Stimulated activated CD8-positive, alpha-beta memory T cell treated with anti-CD3 and anti-CD28 coated beads, Interleukin-2, amount 100 ng/mL, for 48 hours (primary cell): ENCODE measurements around the gene TAGAP.

Experiments
- DNase-seq, 2 donors: peaks; one replicate each; pipeline ENCODE4 v3.0.0-alpha.2; 2020; ENCODE audit warnings: low read depth in 2 of 2

TAGAP gene

DNA sequence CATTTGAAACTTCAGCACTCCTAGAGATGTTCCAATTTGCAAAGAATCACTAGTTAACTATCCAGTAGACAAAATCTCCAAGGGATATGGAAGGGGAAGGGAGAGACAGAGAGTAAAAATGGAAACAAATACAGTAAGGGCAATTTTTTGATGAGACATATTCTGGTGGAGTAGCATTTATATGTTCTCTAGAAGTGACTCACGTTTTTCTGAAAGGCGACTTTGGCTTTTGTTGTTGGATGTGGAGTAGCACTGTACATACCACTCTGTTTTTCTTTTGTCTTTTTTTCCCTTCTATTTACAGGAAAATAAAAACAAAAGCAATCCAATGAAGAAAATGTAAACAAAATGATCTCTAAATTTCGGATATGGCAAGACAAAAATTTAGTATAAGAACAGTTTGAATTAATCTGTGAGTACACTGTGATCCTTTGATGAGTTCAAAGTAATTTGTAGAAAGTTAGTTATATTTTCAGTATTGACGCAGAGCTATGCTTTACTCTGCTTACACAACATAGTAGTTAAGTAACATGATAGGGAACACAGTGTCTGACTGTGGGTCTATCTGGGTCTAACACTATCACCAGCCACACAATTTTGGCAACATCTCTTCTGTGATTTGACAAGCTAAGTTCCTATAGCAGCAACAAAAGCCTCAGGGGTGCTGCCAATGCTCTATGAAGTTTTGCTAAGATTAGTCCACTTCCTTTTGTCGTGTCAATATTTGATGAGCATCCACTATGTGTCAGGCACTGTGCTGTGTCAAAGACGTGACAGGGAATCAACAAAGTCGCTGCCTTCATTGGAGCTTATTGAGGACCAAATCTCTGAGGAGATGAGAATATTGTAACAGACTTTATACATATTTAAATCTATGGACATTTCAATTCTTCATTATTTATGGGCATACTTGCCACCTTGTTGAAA, 27.3 kb upstream of the TAGAP start:
- DNase-seq: no peak

DNA sequence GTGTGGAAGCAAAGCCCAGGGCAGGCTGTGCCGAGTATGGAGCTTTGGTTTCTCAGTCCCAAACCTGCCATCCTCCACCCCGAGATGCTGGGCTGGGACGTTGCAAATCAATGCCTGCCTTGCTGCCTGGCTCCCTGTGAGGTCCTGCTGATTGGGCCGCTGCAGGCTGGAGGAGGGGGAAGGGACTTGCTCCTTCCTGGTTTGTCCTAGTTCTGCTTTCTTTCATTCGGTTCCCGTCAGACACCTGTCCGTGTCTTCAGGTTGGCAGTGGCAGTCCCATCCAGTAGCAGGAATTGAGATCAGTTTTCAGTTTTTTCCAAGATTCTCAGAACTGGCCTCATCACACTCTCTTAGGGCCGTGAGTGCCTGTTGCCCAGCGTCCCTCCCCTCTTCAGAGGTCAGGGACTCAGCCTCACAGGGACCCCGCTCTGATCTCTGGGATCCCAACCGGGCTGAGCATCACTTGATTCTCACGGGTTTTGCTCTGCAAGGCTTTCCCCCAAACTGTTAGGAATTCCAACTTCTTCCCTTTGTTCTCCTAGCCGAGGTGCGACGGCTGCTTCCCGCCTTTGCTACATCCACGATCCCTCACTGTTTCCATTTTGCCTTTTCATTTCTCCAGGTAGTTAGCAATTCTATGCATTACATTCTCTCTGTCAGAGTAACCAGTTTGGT, 24.2 kb upstream of the TAGAP start:
- DNase-seq: no peak

DNA sequence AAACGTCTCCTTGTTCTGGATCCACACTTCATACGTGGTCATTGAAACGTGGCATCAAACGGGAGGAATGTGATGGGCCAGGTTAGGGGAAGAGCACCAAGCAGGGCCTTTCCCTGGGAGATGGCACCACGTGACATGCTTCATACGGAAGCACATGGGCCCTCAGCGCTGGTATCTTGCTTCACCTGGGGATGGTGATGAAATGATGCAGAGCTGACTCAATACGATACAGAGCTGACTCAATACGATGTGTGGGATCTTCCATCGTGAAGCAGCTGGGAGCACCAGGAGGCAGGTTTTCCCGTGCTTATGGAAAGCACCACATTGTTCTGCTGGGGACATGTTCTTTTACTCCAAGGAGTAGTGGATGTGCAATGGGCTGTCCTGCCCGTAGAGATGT, 22.5 kb upstream of the TAGAP start:
- no peak for DNase-seq

DNA sequence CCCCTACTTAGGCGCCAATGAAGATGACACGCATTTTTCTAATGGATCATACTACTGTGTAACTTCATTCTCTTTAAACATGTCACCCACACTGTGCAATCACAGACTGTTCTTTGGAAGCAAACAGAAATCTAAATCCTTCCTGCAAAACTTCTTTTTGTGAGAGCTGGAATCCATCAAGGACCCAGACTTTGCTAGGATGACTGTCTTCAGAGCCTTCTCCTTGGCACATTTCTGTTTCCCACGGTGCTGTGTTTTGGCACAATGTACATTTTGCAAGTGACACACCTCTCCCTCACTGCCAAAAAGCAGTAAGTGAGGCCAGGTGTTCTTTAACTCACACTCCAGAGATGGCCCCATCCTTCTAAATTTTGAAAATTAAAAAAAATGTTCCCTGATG, 21.7 kb upstream of the TAGAP start:
- no peak for DNase-seq

DNA sequence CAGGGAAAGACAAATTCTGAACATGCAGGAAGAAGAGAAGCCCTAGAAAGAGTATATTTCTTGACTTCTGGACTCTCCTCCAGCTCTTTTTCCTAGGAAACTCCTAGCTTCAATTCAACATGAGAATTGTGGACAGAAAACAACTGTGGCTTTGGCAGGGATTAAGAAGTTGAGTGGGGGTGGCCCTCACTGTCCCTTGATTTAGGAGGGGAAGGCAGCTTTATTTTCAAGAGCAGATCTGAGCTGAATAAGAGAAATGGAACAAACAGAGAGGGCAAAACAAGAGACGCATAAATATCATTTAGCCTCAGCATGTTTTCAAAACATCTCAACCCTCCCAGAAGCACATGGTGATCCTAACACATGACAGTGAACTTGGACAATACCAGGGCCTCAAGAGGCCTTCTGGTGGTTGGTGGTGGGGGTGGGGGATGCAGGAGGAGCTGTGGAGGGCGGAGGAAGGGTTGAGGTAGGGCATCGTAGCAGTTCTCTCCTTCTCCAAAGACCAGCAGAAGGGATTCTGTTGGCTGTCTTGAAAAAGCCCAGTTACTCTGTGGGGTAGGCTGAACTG, 21.1 kb upstream of the TAGAP start:
- no peak for DNase-seq

DNA sequence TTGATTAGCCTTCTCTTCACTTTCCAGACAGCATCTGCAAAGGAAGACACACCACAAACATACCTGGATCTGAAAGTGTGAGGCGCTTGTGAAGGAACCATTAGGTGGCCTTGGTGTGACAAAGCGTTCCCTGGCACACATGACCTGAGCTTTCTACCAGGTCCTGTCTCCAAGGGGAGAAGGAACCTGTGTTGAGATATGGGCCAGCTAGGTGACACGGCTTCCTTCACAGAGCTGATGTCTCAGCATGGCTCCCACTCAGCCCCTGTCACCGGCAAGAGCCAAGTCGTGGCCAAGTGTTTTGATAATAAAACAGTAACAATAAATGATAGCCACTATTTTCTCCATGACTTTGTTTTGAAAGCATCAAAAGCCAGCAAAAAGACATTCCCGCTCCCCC, 20.3 kb upstream of the TAGAP start:
- no peak for DNase-seq

DNA sequence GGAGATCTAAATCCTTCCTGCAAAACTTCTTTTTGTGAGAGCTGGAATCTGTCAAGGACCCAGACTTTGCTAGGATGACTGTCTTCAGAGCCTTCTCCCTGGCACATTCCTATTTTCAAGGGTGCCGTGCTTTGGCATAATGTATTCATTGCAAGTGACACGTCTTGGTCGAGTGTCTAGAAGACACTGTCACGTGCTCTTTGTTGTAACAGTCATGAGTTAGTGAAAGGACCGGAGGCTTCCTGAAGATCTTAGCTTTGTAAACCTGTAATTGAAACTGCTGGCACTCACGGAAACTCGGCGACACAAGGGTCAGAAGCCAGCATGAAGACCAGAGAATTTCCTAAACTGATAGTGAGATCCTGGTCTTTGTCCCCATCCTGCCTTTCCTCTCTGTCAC, 19.7 kb upstream of the TAGAP start:
- no peak for DNase-seq

DNA sequence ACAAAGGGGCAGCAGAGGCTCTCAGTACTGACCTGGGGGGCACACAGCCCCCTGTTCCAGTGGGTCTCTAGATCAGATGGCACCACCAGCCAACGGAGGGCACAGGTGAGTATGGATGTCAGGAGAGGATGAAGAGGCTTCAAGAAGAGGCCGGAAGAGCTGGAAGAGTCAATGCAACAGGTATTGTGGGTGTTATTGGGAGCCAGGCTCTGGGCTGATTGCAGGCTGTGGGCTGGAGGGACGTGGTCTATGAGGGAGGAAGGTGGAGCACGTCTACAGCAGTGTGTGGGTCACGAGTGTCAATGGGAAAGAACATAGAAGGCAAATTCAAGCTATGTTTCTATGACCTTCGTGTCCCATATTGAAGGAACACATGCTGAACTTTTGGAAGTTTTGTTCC, 18.8 kb upstream of the TAGAP start:
- no peak for DNase-seq

DNA sequence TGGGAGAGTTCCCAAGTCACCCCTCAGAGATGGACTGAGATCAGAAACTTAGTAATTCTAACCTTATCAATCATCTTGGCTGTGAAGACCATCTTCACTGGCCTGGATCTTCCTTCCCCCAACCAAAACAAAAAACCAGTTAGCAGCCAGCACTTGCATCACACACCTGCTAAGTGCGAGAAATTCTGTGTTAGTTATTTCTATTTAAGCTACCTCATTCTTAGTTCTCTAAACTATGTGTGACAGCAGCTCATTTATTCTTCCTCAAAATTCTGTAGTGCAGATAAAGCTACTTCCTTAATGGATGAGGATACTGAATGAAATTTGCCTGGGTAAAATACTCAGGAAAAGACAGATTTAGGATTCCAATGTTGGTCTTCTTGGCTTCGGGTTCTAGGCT, 18.2 kb upstream of the TAGAP start:
- DNase-seq: no peak

DNA sequence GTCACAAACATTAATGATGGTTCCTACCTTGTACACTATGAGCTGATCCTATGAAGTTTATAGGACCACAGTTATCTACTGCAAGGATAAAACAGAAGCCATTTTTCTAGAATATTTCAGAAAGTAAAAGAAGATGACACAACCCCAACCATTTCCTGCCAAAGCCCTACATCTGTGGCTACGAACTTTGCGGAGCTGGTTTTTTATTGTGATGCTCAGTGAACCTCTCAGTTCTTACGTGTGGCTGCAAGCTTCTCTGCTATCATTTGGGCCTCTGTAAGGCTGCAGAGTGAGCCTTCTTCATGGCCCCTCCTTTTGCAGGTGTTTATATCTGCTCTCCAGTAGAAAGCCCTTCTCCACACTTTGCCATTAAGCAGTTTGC, 17.8 kb upstream of the TAGAP start:
- DNase-seq: no peak

DNA sequence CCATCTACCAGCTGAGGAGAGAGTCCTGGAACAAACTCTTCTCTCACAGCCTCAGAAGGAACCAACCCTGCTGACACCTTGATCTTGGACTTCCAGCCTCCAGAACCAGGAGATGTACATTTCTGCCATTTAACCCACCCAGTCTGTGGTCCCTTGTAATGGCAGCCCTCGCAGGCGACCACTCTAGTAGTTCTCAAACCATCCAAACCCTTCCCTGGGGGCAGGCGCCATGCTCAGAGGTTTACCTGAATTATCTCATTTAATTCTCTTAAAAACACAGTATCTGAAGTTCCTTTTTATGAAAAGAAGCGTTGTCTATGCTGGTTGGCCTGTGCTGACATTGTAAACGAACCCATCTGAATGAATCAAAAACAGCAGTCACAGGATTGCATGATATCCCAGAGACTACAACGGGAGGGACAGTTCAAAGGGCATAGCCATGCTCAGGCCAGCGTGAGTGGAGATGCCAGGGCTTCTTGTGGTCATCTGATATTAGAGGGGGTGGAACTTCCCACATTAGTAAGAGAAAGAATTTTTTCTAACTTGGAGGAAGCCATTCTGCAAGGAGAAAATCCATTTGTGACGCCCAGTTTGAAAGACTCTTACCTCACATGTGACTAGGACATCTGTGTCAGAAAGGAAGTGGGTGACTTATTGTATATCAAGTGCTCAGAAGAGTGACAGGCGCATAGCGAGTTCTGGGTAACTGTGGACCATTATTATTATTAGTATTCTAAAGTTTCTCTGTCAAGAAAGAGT, 17.2 kb upstream of the TAGAP start:
- DNase-seq: no peak

DNA sequence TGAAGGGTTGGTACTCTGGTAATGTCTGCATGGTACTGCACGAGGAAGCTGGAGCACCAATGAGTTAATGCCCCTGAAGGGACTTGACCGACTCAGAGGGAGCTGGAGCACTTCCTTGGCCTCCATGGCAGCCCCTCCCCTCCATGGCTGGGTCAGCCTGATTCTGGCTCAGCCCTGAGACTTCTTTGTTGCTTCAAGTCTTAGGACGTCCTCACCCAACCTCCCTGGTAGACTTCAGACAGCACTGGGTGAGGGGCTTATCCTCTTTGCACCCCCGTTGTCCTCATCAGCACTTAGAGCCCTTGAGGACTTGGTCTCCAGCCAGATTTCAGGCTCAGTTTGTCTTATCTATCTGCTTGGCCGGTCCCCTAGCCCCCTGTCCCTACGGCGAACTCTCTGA, 16.4 kb upstream of the TAGAP start:
- DNase-seq: no peak

DNA sequence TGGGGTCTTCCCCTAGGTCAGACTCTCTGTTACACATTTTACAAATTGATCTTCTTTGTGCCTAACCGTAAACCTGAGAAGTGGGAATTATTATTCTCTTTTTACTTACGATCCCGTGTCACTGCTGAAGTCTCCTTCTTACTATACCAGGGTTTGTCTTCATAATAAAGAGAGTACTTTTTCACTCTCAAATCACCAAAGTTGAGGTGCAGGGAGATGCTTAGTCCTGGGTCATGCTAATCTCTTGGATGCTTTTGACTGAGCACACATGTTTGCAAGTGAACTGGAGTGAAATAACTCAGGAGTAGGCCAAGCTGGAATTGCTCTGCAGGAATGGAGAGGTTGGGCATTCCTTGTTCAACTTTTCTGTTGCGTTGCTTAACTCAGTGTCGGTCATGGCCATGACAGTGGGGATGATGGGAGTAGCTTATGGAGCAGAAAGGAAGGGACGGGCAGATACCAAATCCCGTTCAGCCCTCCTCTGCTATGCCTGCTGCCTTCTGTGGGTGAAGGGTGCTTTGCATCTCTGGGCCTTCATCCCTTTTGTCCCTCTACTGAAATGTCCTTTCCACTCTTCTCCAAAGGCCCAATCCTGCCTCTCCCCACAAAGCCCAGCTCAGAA, 15.2 kb upstream of the TAGAP start:
- no peak for DNase-seq

DNA sequence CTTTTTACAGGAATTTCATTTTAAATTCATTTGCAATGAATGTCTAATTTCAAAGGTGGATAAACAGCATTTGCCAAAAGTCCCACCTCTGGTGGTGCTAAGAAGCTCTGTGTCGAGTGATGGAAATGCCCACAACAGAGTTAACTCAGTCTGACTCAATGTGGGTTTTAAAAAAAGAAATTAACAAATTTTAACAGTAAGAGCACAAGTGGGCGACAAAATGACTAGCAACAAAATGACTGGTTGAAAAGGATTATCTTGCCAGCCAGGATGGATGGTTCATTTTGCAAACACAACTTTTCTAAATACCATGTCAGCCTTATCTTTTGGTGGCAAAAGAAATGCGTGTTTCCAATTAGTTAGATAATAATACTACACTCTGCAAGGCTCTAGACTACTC, 14.3 kb upstream of the TAGAP start:
- no peak for DNase-seq

DNA sequence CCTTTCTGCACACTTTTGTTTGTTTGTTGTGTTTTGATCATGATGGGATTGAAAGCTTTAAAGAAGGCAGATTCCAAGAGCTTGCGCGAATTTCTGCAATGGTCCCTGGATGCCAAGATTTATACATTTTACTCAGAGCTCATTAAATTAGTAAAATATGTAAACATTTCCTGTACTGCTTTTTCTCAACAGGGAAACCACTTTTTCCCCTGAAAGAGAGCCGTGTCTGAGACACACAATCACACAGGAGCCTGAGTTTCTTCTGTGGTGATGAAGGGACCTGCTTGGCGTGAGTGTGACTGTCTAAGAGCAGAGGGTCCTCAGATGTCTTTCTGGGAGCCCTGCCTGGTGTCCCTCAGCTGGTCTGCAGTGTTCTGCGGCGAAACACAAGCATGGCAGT, 12.1 kb upstream of the TAGAP start:
- DNase-seq: no peak

DNA sequence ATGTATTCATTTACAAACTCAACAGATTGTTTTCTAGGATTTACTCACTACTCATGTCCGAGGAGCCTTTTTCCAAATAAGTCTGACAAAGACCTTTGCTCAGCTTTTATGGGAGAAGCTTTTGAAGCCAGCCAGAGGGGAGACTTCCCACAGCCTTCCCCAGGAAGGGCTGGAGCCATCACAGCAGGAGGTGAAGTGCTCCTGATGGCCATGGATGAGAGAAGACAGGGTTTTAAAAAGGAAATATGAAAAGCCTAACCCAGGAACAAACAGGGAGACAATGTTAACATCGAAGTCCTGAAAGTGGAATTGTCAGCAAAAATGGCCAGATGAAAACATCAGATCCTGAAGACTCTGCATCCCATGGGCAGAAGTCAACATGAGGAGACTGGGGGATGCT, 11.6 kb upstream of the TAGAP start:
- no peak for DNase-seq

DNA sequence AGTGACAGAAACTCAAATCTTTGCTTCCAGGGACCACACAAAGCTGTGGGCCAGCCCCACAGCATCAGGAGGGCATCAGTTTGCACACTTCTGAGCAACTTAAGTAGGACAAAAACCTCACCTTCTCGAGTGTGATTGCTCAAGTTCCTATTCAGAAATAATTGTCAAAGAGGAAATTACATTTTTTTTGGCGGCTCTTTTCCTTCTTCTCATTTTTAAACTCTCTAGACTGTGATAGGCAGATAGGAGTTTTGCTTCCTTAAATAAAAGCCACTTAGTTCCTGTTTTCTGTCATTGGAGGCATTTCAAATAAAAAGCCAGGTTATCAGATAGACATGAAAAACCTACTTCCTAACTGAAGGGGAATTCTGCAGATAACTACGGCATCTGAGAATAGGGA, 11.2 kb upstream of the TAGAP start:
- no peak for DNase-seq

DNA sequence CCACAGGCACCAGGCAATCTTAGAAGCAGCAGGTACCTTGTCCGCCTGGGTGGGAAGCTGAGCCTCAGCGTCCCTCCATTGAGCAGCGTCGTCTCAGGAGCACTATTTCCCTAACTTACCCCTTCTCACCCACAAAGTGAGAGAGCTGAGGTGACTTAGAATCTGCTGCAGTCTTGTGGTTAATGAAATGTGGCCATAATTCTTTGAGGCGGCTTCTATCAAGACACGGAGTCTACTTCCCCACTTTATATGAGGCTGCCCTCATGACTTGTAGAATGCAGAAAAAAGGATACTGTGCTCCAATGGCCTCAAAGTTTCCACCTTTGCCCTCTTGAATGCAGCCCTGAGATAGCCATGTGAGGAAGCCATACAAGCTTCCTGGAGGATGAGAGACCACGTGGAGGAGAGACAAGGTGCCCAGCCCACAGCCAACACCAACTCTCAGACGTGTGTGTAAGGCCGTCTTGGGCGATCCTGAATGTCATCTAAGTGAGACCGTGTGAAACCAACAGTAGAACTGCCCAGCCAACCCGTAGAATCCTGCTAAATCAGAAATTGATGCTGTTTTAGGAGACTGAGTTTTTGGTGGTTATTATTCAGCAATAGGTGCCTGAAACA, 9.1 kb upstream of the TAGAP start:
- DNase-seq: no peak

DNA sequence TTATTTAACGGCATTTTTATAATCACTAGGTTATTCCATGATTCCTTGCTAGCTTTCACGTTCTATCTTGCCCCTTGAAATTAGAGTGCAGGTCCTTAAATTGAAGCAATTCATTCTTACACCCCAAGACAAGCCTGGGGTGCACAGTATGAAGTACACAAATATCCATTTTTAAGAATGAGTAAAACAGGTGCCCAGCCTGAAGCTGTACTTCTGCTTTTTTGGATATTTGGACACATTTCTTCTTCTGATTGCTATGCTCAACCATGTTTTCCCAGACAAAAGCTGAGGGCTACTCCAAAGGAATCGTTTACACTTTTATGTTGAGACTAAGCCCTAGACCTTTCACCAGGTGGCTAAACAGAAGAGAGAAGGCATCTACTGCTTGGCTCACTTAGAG, 7.9 kb upstream of the TAGAP start:
- no peak for DNase-seq

DNA sequence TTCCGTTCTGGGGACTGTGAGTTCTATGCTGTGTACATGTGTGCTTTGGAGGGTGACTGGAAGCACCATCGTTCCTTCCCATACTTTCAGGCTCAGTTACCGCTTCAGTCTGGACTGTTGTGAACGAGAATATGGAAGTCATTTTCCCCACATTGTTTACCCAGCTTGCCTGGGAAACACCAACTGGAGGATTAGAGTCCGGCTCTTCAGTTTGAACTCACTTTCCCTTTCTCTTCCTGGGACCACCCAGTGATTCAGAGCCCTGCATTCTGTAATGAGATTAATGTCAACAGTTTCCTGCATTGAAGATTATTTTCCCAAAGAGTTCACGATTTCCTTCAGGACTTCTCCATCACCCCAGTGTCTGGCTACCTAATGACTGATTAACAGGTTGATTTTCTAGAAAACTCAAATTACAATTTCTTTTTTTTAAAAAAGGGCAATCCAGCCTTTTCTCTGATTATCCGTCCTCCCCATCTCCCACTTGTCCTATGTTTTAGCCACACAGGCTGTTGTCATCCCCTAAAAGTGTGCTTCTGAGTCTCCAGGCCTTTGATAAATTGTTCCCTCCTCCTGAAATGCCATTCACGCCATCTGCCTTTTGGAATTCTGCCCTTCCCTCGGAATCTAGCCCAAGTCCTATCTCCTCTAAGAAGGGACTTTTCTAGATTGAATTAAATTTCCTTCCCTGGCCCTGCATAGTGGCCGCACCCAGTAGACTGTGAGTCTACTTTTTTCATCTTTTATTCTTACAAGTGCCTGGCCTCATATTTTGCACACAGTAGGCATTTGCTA, 3.3 kb upstream of the TAGAP start:
- no peak for DNase-seq

DNA sequence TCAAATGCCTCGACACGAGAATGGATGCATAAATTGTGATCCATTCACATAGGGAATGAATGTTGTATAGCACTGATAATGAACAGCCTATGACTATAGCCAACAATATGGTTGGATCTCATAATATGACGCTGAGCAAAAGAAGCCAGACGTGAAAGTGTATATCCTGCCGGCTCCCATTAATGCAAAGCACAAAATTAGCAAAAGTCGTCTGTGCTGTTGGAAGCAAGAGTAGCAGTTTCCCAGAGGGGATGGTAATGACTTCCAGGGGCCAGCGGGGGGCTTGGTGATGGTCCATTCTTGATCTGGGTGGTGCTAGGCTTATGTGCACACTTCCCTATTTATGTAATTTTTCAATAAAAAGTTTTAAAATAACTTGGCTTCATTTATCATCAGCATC, 1.0 kb upstream of the TAGAP start:
- no peak for DNase-seq
